ENCODE results near the gene CERT1. TPM values are rescaled to one million over a fixed set of nuclear protein-coding genes. Genes with fewer than 3 reads are reported as not detected.

The CERT1 gene
- total RNA-seq, 1 donor from 2014 or later, result 33.1 TPM

GRCh38 chr5:75364571-75365280 lies 146.7 kb downstream of the CERT1 start:
- Mint-ChIP-seq H3K27ac (ENCODE audit: unreplicated experiment) (no peak overlapping the region), H3K9me3 (ENCODE audit: unreplicated experiment) (no peaks in the 10 kb centered on the region), H3K4me1 (ENCODE audit: unreplicated experiment) (peaks cover 6% of the 10 kb centered on the region), H3K36me3 (ENCODE audit: unreplicated experiment) (peaks cover 23% of the 10 kb centered on the region), H3K4me3 (ENCODE audit: unreplicated experiment) (no peak overlapping the region), H3K27me3 (ENCODE audit: unreplicated experiment) (no peaks in the 10 kb centered on the region)
- TF ChIP-seq CTCF (IDR thresholded peaks at IDR 0.05), result no peak
- no peak for DNase-seq (ENCODE audit: extremely low spot score, unreplicated experiment)

- no peaks in the 10 kb centered on the region for H3K27me3 Mint-ChIP-seq (ENCODE audit: unreplicated experiment)
- TF ChIP-seq CTCF (IDR thresholded peaks at IDR 0.05), result no peak
- peaks cover 25% of the 10 kb centered on the region for H3K36me3 Mint-ChIP-seq (ENCODE audit: unreplicated experiment)
- no peak overlapping the region for H3K27ac Mint-ChIP-seq (ENCODE audit: unreplicated experiment)
- DNase-seq (ENCODE audit: extremely low spot score, unreplicated experiment), result no peak
- H3K4me1 Mint-ChIP-seq (ENCODE audit: unreplicated experiment), result peaks cover 6% of the 10 kb centered on the region
- no peak overlapping the region for H3K4me3 Mint-ChIP-seq (ENCODE audit: unreplicated experiment)
- H3K9me3 Mint-ChIP-seq (ENCODE audit: unreplicated experiment), result no peaks in the 10 kb centered on the region
These were observed 147.5 kb downstream of the CERT1 start for GRCh38 chr5:75363726-75364495.

- DNase-seq (ENCODE audit: extremely low spot score, unreplicated experiment), result no peak
- no peaks in the 10 kb centered on the region for H3K9me3 Mint-ChIP-seq (ENCODE audit: unreplicated experiment)
- no peak overlapping the region for H3K27ac Mint-ChIP-seq (ENCODE audit: unreplicated experiment)
- H3K27me3 Mint-ChIP-seq (ENCODE audit: unreplicated experiment), result no peaks in the 10 kb centered on the region
- H3K4me1 Mint-ChIP-seq (ENCODE audit: unreplicated experiment), result peaks cover 6% of the 10 kb centered on the region
- H3K36me3 Mint-ChIP-seq (ENCODE audit: unreplicated experiment), result peaks cover 28% of the 10 kb centered on the region
- H3K4me3 Mint-ChIP-seq (ENCODE audit: unreplicated experiment), result no peak overlapping the region
- TF ChIP-seq CTCF (IDR thresholded peaks at IDR 0.05), result no peak
These were observed 148.3 kb downstream of the CERT1 start for GRCh38 chr5:75363111-75363510.

GRCh38 chr5:75362474-75362975 lies 148.9 kb downstream of the CERT1 start:
- no peak for DNase-seq (ENCODE audit: extremely low spot score, unreplicated experiment)
- Mint-ChIP-seq H3K27me3 (ENCODE audit: unreplicated experiment) (no peaks in the 10 kb centered on the region), H3K4me3 (ENCODE audit: unreplicated experiment) (no peak overlapping the region), H3K9me3 (ENCODE audit: unreplicated experiment) (no peaks in the 10 kb centered on the region), H3K4me1 (ENCODE audit: unreplicated experiment) (peaks cover 6% of the 10 kb centered on the region), H3K36me3 (ENCODE audit: unreplicated experiment) (peaks cover 29% of the 10 kb centered on the region), H3K27ac (ENCODE audit: unreplicated experiment) (no peak overlapping the region)
- TF ChIP-seq CTCF (IDR thresholded peaks at IDR 0.05), result no peak

- H3K27ac Mint-ChIP-seq (ENCODE audit: unreplicated experiment), result no peak overlapping the region
- no peak for DNase-seq (ENCODE audit: extremely low spot score, unreplicated experiment)
- H3K9me3 Mint-ChIP-seq (ENCODE audit: unreplicated experiment), result no peaks in the 10 kb centered on the region
- no peak for TF ChIP-seq CTCF (IDR thresholded peaks at IDR 0.05)
- H3K27me3 Mint-ChIP-seq (ENCODE audit: unreplicated experiment), result no peaks in the 10 kb centered on the region
- peaks cover 41% of the 10 kb centered on the region for H3K36me3 Mint-ChIP-seq (ENCODE audit: unreplicated experiment)
- no peak overlapping the region for H3K4me3 Mint-ChIP-seq (ENCODE audit: unreplicated experiment)
- no peaks in the 10 kb centered on the region for H3K4me1 Mint-ChIP-seq (ENCODE audit: unreplicated experiment)
These were observed 150.1 kb downstream of the CERT1 start for GRCh38 chr5:75361310-75361709.

Measured in osteocyte (in vitro differentiated cells).